ENCODE data around the gene CRMP1.

Gene CRMP1

GRCh38 chr4:5893004-5893580 is at the start of gene CRMP1:
CRMP1 (minus strand) TSS chr4:5893086; CDS start chr4:5892969, 117 bp downstream.
- peak; percentile 10 for DNase-seq (ENCODE audit: low read depth)

- no peak for DNase-seq (ENCODE audit: low read depth)
Observed at GRCh38 chr4:5941601-5942000, 48.7 kb upstream of the CRMP1 start.

DNA sequence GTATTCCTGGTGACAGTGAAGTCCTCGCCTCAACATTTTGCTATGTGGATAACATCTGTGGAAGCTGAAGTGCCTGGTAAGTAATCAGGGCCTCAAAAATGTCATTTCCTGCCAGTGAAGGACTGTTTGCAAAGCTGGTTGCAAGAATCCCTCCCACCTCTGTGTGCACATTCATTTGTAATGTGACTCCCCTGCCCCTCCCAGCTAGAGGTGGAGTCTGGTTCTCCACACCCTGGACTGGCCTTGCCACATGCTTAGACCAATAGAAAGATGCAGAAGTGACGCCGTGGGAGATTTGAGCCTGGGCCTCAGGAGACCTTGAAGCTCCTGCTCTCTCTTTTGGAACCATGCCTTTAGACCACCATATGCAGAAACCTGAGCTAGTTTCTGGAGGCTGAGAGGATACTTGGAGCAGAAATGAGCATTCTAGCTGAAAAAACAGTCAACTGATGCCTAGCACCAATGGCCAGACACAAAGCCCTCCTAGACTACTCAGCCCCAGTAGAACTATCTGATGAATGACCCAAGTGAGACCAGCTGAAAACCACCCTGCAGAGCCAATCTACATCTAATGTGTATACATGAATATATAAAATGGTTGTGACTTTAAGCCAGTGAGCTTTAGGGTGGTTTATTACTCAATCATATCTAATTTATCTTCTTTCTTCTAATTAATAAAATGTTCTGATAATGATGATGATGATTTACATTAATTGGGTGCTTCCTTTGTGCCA is 47.8 kb upstream of the CRMP1 start:
- peak; percentile 65 for DNase-seq (ENCODE audit: low read depth)

GRCh38 chr4:5933996-5934831 is 41.3 kb upstream of the CRMP1 start:
- no peak for DNase-seq (ENCODE audit: low read depth)

DNA sequence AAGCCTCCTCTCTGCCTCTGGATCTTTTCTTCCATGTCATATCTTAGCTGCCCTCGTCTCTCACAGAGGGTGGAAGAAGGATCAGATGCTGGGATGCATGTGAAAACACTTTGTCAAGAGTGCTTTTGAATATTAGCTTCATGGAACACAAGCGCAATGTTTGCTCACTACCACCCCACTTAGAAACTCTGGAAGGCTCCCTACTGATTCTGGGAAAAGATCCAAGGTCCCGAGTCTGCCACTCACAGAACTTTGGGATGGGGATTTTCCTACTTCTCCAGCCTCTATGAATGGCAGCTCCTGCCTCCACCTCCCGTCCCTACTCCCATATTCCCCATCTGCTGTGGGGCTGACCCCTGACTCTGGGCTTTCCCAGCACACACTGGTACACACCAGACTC is 40.2 kb upstream of the CRMP1 start:
- no peak for DNase-seq (ENCODE audit: low read depth)

GRCh38 chr4:5932035-5932568 is 39.2 kb upstream of the CRMP1 start:
- no peak for DNase-seq (ENCODE audit: low read depth)

- no peak for DNase-seq (ENCODE audit: low read depth)
Observed at GRCh38 chr4:5931526-5931925, 38.6 kb upstream of the CRMP1 start.

DNA sequence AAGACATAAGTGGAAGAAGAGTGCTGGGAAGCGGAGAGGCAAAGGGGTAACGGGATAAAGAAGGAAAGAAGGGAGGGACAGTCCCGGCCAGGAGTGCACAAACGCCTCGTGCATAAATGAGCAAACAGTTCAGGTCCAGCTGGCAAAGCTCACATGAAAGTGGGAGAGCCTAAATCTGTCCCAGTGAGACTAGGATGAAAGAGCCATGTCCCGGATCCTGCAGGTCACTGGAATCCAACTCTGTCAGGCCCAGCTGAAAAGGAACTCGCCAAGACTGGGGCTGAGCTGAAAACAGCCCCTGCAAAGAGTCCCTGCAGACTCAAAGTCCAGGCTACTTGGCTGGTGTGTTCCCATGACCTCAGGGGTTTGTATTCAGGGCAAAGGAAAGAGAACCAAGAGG is 38.0 kb upstream of the CRMP1 start:
- no peak for DNase-seq (ENCODE audit: low read depth)

GRCh38 chr4:5930456-5930855 is 37.6 kb upstream of the CRMP1 start:
- no peak for DNase-seq (ENCODE audit: low read depth)

- DNase-seq (ENCODE audit: low read depth), result no peak
Observed at GRCh38 chr4:5928844-5929420, 36.0 kb upstream of the CRMP1 start.

- DNase-seq (ENCODE audit: low read depth), result no peak
Observed at GRCh38 chr4:5928274-5928673, 35.4 kb upstream of the CRMP1 start.

DNA sequence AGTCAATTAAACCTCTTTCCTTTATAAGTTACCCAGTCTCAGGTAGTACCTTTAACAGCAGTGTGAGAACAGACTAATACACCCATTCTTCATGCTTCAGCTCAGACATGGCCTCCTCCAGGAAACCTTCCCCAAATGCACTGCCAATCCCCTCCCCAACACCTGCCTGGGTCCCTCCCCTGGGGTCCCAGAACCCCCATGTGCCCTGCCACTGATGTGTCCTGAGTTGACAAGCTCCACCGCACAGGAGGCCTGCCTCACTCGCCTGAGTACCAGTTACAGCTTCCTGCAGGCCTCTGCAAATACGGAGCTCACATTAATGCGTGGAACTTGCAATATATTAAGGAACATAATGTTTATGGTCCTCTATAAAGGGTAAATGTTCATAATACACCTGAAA is 34.9 kb upstream of the CRMP1 start:
- DNase-seq (ENCODE audit: low read depth), result no peak

GRCh38 chr4:5927116-5927515 is 34.2 kb upstream of the CRMP1 start:
- DNase-seq (ENCODE audit: low read depth), result no peak

- no peak for DNase-seq (ENCODE audit: low read depth)
Observed at GRCh38 chr4:5926598-5926997, 33.7 kb upstream of the CRMP1 start.

DNA sequence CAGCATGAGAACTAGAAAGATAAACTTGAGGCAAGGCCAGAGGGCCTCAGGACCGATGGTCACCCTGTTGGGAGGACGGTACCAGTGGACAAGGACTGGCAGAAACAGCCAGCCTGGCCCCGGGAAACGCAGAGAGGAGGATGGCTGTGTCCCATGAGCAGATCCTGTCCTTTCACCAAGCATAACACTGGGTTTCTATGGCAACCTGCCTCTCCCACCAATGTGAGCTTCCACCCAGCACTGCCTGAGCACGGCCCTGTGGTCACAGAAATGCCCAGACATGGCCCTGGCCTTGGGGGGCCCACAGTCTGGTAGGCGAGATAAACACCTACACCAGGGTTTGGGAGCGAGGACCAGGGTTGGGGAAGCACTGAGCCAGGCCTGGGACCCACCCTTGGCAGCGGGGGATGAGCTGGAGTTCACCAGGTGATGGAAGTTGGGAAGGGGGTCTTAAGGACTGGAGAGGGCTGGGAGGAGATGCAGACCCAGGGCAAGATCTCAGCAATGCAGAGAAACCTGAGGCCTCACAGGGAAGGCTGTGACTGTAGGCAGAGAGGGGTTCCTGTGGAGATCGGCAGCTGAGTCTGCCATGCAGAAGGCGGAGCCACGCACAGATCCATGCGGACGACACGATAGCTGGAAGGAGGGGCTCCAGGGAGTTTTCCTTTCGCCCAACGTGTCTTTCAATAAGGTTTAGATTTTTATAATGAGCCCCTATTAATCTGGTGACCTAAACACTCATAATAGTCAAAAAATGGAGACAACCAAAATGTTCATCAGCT is 32.7 kb upstream of the CRMP1 start:
- DNase-seq (ENCODE audit: low read depth), result no peak

- DNase-seq (ENCODE audit: low read depth), result no peak
Observed at GRCh38 chr4:5924461-5925125, 31.7 kb upstream of the CRMP1 start.

- DNase-seq (ENCODE audit: low read depth), result no peak
Observed at GRCh38 chr4:5923376-5923775, 30.5 kb upstream of the CRMP1 start.

DNA sequence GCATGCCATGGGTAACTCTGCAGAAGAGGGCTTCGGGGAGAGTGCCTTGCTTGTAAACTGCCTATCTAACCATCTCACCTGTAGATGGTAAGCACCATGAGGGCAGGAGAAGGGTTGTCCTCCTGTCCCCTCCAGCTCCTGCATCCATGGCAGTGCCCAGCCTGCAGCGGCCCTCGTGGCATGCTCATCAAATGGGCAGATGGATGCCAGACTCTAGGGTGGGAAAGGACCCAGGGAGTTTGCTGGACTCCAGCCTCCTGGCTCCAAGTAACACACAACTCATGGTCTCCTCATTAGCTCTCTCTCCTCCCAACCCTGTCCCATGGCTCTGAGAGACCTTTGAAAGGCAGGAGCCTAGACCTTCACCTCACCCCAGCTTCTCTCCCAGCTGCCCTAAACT is 29.7 kb upstream of the CRMP1 start:
- DNase-seq (ENCODE audit: low read depth), result no peak

DNA sequence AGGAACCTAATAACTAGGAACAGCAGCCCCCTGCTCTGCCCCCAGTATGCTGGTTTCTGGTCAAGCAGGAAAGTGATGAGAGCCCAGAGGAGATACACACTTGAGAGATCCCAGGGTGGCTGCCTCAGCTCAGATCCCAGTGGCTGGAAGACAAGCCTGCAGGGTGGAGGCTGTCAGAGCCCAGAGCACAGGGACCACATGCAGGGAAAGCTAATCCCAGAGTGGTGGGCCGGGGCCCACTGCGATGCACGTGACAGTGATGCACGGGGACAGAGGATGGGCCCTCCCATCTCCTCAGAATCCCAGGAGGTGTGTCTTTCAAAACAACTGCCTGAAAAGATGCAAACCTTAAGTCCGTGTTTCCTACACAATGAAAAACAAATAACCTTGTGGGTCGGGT is 29.1 kb upstream of the CRMP1 start:
- no peak for DNase-seq (ENCODE audit: low read depth)

- no peak for DNase-seq (ENCODE audit: low read depth)
Observed at GRCh38 chr4:5921101-5921980, 28.5 kb upstream of the CRMP1 start.

Measured in iris pigment epithelial cell (primary cell).